ENCODE data around the gene SLC38A10. TPM values are rescaled to one million over a fixed set of nuclear protein-coding genes. Genes with fewer than 3 reads are reported as not detected.
A peak's percentile ranks its signal among the peaks of the same experiment; 100 is the strongest.

SLC38A10 gene
- total RNA-seq, 3 donors from 2014 or later (not counting 1 experiment from before 2014, with no cell fraction given), result 72.2 to 104 (median 90.5) TPM

GRCh38 chr17:81317961-81318605 is 23.0 kb upstream of the SLC38A10 start:
- H3K4me3 ChIP-seq (ENCODE audit: low read length), result no peak overlapping the region
- no peaks in the 10 kb centered on the region for H3K36me3 Mint-ChIP-seq
- DNase-seq (no peak), ATAC-seq (no peak)
- H3K27ac Mint-ChIP-seq, result no peak overlapping the region
- no peak overlapping the region for H3K27ac ChIP-seq (ENCODE audit: low read length)
- peaks cover 0 to 6% of the 10 kb centered on the region in 2 donors for H3K27me3 Mint-ChIP-seq (ENCODE audit: low read depth in 2 of 2)
- WGBS (ENCODE audit: insufficient coverage), result 89% methylated on average over 17 of the region's 17 CpGs
- H3K9me3 ChIP-seq (ENCODE audit: control insufficient read depth, insufficient read depth, low read length), result no peaks in the 10 kb centered on the region
- H3K9me3 Mint-ChIP-seq, result no peaks in the 10 kb centered on the region
- no peaks in the 10 kb centered on the region for H3K4me1 Mint-ChIP-seq
- intact Hi-C loops (cut with micrococcal nuclease), result no loop called here
- no peaks in the 10 kb centered on the region for H3K36me3 ChIP-seq (ENCODE audit: control insufficient read depth, insufficient read depth, low read length)
- no peak overlapping the region for H3K4me3 Mint-ChIP-seq
- TF ChIP-seq CTCF (IDR thresholded peaks at IDR 0.05), result no peak
- H3K27me3 ChIP-seq (ENCODE audit: control insufficient read depth, insufficient read depth, low read length), result no peaks in the 10 kb centered on the region
- peaks cover 3% of the 10 kb centered on the region for H3K4me1 ChIP-seq (ENCODE audit: control insufficient read depth, insufficient read depth, low read length)

GRCh38 chr17:81317530-81317821 is 22.4 kb upstream of the SLC38A10 start:
- WGBS (ENCODE audit: insufficient coverage), result 89% methylated on average over 9 of the region's 10 CpGs
- no peak for ATAC-seq
- H3K9me3 ChIP-seq (ENCODE audit: control insufficient read depth, insufficient read depth, low read length), result no peaks in the 10 kb centered on the region

GRCh38 chr17:81315885-81316391 is 20.8 kb upstream of the SLC38A10 start:
- 88% methylated on average over 20 of the region's 20 CpGs for WGBS (ENCODE audit: insufficient coverage)

More at GRCh38 chr17:81317530-81317821, 22.4 kb upstream of the SLC38A10 start:
- H3K4me3 ChIP-seq (ENCODE audit: low read length), result no peak overlapping the region
- Mint-ChIP-seq H3K4me1 (no peaks in the 10 kb centered on the region), H3K36me3 (no peaks in the 10 kb centered on the region), H3K9me3 (no peaks in the 10 kb centered on the region), H3K4me3 (no peak overlapping the region), H3K27me3 (ENCODE audit: low read depth in 2 of 2) (peaks cover 0 to 5% of the 10 kb centered on the region in 2 donors), H3K27ac (no peak overlapping the region)
- no peaks in the 10 kb centered on the region for H3K36me3 ChIP-seq (ENCODE audit: control insufficient read depth, insufficient read depth, low read length)
- no peak for DNase-seq
- no peak for TF ChIP-seq CTCF (IDR thresholded peaks at IDR 0.05)
- no peak overlapping the region for H3K27ac ChIP-seq (ENCODE audit: low read length)
- H3K27me3 ChIP-seq (ENCODE audit: control insufficient read depth, insufficient read depth, low read length), result no peaks in the 10 kb centered on the region
- intact Hi-C loops (cut with micrococcal nuclease), result no loop called here
- H3K4me1 ChIP-seq (ENCODE audit: control insufficient read depth, insufficient read depth, low read length), result no peaks in the 10 kb centered on the region

More at GRCh38 chr17:81315885-81316391, 20.8 kb upstream of the SLC38A10 start:
- peaks cover 0 to 5% of the 10 kb centered on the region in 2 donors for H3K27me3 Mint-ChIP-seq (ENCODE audit: low read depth in 2 of 2)
- H3K4me1 Mint-ChIP-seq, result no peaks in the 10 kb centered on the region
- H3K36me3 Mint-ChIP-seq, result no peaks in the 10 kb centered on the region
- no peak overlapping the region for H3K4me3 Mint-ChIP-seq
- Histone ChIP-seq H3K9me3 (ENCODE audit: control insufficient read depth, insufficient read depth, low read length) (no peaks in the 10 kb centered on the region), H3K4me3 (ENCODE audit: low read length) (no peak overlapping the region), H3K27me3 (ENCODE audit: control insufficient read depth, insufficient read depth, low read length) (no peaks in the 10 kb centered on the region), H3K36me3 (ENCODE audit: control insufficient read depth, insufficient read depth, low read length) (no peaks in the 10 kb centered on the region), H3K27ac (ENCODE audit: low read length) (no peak overlapping the region), H3K4me1 (ENCODE audit: control insufficient read depth, insufficient read depth, low read length) (no peaks in the 10 kb centered on the region)
- intact Hi-C loops (cut with micrococcal nuclease), result no loop called here
- TF ChIP-seq CTCF (IDR thresholded peaks at IDR 0.05), result no peak
- no peak overlapping the region for H3K27ac Mint-ChIP-seq
- DNase-seq, result no peak
- H3K9me3 Mint-ChIP-seq, result no peaks in the 10 kb centered on the region
- ATAC-seq, result peak in 1 of 3 donors; percentile 35

Measured in natural killer cell (primary cell).